Forelimb muscle (tissue), 1 donor: ENCODE results near the gene VILL. TPM values are rescaled to one million over a fixed set of nuclear protein-coding genes. Genes with fewer than 3 reads are reported as not detected.
"Not testable (repeated sequence)": the region's sequence is repeated elsewhere in the genome, so short reads cannot be mapped to it uniquely, and the experiment has no call there.

Experiments
- DNase-seq: peaks from one replicate; pipeline ENCODE4 v3.0.0-alpha.2; 2013; ENCODE audit warnings: low read depth
- polyA plus RNA-seq: library from polyadenylated mRNA; unstranded; fragments of 120-200 nt; gene quantifications from one replicate; pipeline ENCODE4 v1.2.1, GENCODE V29; 2013; ENCODE audit not compliant: insufficient read length

VILL gene
- polyA plus RNA-seq, 1 donor = 5.8 TPM

GRCh38 chr3:38017445-38018295 lies 27.1 kb downstream of the VILL start:
- DNase-seq = no peak

GRCh38 chr3:38018296-38019266 lies 28.0 kb downstream of the VILL start:
- DNase-seq = no peak

- DNase-seq = no peak
Measured at GRCh38 chr3:38019658-38020341, 29.2 kb downstream of the VILL start.

- DNase-seq = no peak
Measured at GRCh38 chr3:38020342-38020726, 29.7 kb downstream of the VILL start.

- DNase-seq = no peak
Measured at GRCh38 chr3:38021196-38021595, 30.6 kb downstream of the VILL start.

GRCh38 chr3:38022301-38022700 lies 31.7 kb downstream of the VILL start:
- DNase-seq = no peak

- no peak for DNase-seq
Measured at GRCh38 chr3:38022896-38023709, 32.5 kb downstream of the VILL start.

GRCh38 chr3:38026856-38027255 lies 36.3 kb downstream of the VILL start:
- no peak for DNase-seq

GRCh38 chr3:38027466-38028465 lies 37.2 kb downstream of the VILL start:
- no peak for DNase-seq

GRCh38 chr3:38028621-38029361 lies 38.2 kb downstream of the VILL start:
- DNase-seq = no peak

- peak; percentile 49 for DNase-seq
Measured at GRCh38 chr3:38029400-38030125, 39.0 kb downstream of the VILL start, which contains the start of gene PLCD1. Gene PLCD1 (minus strand): TSS chr3:38029642. CDS start chr3:38029539, 103 bp downstream.

- DNase-seq = no peak
Measured at GRCh38 chr3:38030126-38031021, 39.8 kb downstream of the VILL start.

GRCh38 chr3:38031022-38031994 lies 40.7 kb downstream of the VILL start:
- no peak for DNase-seq

GRCh38 chr3:38032328-38032865 lies 41.8 kb downstream of the VILL start:
- no peak for DNase-seq

GRCh38 chr3:38033586-38033985 lies 43.0 kb downstream of the VILL start:
- not testable (repeated sequence) for DNase-seq

GRCh38 chr3:38034335-38034734 lies 43.7 kb downstream of the VILL start:
- DNase-seq = not testable (repeated sequence)
